Rectal smooth muscle tissue (tissue), 1 donor: ENCODE results near the gene RRP1B.

Experiments
- H3K27ac ChIP-seq: one replicate; pipeline ENCODE4 v1.7.0; 2013; ENCODE audit warnings: low read depth, low read length, inconsistent platforms
- H3K27me3 ChIP-seq: one replicate; pipeline ENCODE4 v1.7.0; 2013; ENCODE audit warnings: low read length; ENCODE audit not compliant: control insufficient read depth, insufficient read depth
- H3K36me3 ChIP-seq: one replicate; pipeline ENCODE4 v1.7.0; 2013; ENCODE audit warnings: low read length; ENCODE audit not compliant: control insufficient read depth, insufficient read depth
- H3K4me1 ChIP-seq: one replicate; pipeline ENCODE4 v1.7.0; 2013; ENCODE audit warnings: low read length; ENCODE audit not compliant: control insufficient read depth, insufficient read depth
- H3K4me3 ChIP-seq: one replicate; pipeline ENCODE4 v1.7.0; 2013; ENCODE audit warnings: low read length
- H3K9ac ChIP-seq: one replicate; pipeline ENCODE4 v1.7.0; 2013; ENCODE audit warnings: low read length

RRP1B gene

DNA sequence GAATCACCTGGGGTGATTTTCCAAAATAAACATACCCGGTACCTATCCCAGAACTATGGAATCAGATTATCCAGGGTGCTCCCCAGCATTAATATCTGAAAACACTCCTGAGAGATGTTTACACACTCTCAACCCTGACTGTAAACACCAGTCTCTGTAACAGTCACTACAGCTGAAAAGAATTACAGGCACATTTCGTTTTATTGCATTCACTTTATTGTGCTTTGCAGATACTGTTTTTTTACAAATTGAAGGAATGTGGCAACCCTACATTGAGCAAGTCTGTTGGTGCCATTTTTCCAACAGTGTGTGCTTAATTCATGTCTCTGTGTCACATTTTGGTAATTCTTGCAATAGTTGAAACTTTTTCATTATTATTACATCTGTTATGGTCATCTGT is 31.8 kb upstream of the RRP1B start:
- Histone ChIP-seq H3K27me3 (no peaks in the 10 kb centered on the region), H3K4me3 (no peak overlapping the region), H3K27ac (no peak overlapping the region), H3K4me1 (no peaks in the 10 kb centered on the region), H3K9ac (no peak overlapping the region), H3K36me3 (no peaks in the 10 kb centered on the region)

DNA sequence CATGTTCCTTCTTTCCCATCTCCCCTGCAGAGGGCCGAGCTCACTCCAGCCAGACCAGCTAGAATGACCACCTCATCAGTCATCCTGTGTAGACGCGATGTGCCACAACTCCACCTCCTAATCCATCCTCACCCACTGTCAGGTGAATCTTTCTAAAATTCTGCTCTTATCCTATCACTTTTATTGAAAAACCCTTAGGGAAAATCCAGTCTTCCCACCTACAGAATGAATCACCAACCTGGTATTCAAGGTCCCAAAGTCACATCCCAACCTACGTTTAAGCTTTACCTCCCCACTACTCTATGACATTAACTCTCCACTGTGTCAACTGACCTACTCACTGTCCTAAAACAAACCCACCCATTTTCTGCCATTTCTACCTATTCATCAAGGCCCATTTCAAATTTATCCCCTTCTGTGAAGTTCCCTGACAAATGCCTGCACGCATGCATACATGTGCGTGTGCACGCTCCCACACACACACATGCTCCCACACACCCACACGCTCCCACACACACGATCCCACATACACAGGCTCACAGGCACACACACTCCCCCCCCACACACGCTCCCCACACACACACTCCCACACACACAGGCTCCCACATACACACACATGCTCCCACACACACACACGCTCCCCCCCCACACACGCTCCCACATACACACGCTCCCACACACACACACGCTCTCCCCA is 27.8 kb upstream of the RRP1B start:
- H3K27me3 ChIP-seq = no peaks in the 10 kb centered on the region
- H3K4me1 ChIP-seq = no peaks in the 10 kb centered on the region
- H3K36me3 ChIP-seq = no peaks in the 10 kb centered on the region
- H3K4me3 ChIP-seq = no peak overlapping the region
- H3K9ac ChIP-seq = no peak overlapping the region
- no peak overlapping the region for H3K27ac ChIP-seq

DNA sequence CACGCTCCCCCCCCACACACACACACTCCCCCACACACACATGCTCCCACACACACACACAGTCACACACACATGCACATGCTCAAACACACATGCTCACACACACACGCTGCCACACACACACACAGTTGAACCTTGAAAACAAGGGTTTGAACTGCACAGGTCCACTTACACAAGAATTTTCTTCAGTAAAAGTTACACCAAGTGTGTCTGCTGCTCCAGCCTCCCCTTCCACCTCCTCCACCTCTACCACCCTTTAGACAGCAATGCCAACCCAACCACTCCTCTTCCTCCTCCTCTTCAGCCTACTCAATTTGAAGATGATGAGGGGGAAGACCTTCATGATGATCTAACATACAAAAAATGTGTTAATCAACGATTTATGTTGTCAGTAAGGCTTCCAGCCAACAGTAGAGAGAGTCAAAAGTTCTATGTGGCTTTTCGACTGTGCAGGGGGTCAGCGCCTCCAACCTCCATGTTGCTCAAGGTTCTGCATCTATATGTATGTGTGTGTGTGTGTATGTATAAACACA is 26.9 kb upstream of the RRP1B start:
- Histone ChIP-seq H3K4me3 (no peak overlapping the region), H3K36me3 (no peaks in the 10 kb centered on the region), H3K9ac (no peak overlapping the region), H3K27me3 (no peaks in the 10 kb centered on the region), H3K27ac (no peak overlapping the region), H3K4me1 (no peaks in the 10 kb centered on the region)

DNA sequence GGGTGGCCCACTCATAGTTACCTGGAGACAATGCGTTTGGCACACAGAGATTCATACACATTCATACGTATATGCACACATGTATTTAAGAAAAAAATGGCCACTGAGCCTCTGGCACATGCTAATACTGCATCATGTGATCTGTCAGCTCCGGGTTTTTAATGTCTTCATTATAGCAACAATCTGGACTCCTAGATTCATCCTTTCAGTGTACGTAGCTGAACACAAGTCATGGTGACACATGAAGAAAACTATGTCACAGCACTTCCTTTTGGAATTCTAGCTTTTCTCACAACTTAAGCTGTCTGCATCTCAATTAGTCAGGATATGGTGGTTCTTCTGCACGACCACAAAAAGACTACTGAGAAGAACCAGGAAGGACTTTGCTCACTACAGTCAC is 24.7 kb upstream of the RRP1B start:
- H3K36me3 ChIP-seq = no peaks in the 10 kb centered on the region
- H3K9ac ChIP-seq = no peak overlapping the region

DNA sequence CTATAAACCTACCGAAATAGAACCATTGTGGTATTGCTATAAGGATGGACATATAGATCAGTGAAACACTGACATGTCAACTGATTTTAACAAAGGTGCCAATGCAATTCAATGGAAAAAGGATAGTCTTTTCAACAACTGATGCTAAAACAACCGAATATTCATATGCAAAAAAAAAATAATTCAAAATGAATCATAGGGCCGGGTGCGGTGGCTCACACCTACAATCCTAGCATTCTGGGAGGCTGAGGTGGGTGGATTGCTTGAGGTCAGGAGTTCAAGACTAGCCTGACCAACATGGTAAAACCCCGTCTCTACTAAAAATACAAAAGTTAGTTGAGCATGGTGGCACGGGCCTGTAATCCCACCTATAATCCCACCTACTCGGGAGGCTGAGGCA is 23.9 kb upstream of the RRP1B start:
- H3K4me1 ChIP-seq = no peaks in the 10 kb centered on the region
- H3K36me3 ChIP-seq = no peaks in the 10 kb centered on the region

More for the DNA sequence above, 24.7 kb upstream of the RRP1B start:
- H3K4me1 ChIP-seq = no peaks in the 10 kb centered on the region
- H3K27ac ChIP-seq = no peak overlapping the region
- H3K27me3 ChIP-seq = no peaks in the 10 kb centered on the region
- no peak overlapping the region for H3K4me3 ChIP-seq

DNA sequence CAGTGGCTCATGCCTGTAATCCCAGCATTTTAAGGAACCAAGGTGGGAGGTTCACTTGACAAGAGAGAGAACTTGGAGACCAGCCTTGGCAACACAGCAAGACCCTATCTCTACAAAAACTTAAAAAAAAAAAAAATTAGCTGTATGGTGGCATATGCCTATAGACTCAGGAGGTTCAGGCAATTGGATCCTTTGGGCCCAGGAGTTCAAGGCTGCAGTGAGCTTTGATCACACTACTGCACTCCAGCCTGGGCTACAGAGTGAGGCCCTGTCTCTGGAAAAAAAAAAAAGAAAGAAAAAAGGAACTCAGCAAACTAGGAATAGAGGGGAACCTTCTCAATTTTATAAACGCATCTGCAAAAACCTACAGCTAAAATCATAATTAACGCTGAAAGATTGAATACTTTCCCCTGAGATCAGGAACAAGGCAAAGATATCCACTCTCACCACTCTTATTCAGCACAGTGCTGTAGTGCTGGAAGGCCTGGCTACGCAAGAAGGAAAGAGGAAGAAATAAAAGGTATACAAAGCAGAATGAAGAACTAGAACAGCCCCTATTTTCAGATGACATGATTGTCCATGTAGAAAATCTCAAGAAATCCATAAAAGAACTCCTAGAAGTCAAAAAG is 21.7 kb upstream of the RRP1B start:
- H3K27ac ChIP-seq = no peak overlapping the region
- no peaks in the 10 kb centered on the region for H3K36me3 ChIP-seq
- H3K9ac ChIP-seq = no peak overlapping the region
- no peaks in the 10 kb centered on the region for H3K4me1 ChIP-seq
- no peak overlapping the region for H3K4me3 ChIP-seq
- H3K27me3 ChIP-seq = no peaks in the 10 kb centered on the region

More for the DNA sequence above, 23.9 kb upstream of the RRP1B start:
- H3K27me3 ChIP-seq = no peaks in the 10 kb centered on the region
- no peak overlapping the region for H3K9ac ChIP-seq
- no peak overlapping the region for H3K4me3 ChIP-seq
- no peak overlapping the region for H3K27ac ChIP-seq

DNA sequence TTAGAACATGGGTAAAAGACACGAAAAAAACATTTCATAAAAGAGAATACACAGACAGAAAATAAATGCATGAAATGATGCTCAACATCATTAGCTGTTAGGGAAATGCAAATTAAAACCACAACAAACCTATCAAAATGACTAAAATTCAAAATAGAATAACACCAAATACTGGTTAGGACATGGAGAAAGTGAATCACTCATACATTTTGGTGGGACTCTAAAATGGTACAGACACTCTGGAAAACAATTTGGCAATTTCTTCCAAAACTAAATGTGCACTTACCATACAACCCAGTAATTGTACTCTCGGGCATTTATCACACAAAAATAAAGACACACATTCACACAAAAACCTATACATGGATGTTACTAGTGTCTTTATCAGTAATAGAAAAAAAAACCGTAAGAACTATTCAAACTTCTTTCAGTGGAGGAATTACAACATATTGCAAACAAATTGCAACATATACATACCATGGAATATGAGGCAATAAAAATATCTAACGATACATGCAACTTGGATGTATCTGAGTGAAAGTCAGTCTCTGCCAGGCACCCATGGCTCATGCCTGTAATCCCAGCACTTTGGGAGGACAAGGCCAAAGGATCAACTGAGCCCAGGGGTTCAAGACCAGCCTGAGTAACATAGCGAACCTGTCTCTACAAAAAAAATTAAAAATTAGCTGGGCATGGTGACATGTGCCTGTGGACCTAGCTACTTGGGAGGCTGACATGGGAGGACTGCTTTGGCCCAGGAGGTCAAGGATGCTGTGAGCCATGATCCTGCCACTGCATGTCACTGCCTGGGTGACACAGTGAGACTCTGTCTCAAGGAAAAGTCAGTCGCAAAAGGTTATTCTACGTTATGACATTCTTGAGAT is 19.6 kb upstream of the RRP1B start:
- no peak overlapping the region for H3K27ac ChIP-seq
- H3K9ac ChIP-seq = no peak overlapping the region
- H3K27me3 ChIP-seq = no peaks in the 10 kb centered on the region
- no peak overlapping the region for H3K4me3 ChIP-seq
- no peaks in the 10 kb centered on the region for H3K4me1 ChIP-seq
- H3K36me3 ChIP-seq = no peaks in the 10 kb centered on the region

DNA sequence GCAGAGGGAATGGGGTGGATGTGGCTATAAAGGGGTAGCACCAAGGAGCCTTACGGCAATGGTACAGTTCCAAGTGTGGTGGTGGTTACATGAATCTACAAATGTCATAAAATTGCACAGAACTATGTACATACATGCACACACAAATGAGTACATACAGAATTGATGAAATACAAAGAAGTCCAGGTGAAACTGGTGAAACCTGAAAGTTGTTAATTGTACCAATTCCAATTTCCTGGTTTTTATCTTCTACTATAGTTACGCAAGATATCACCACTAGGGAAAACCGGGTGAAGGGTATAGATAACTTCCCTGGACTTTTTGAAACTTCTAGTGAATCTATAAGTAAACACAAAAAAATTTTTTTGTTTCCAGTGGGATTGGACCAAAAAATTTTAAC is 19.0 kb upstream of the RRP1B start:
- no peaks in the 10 kb centered on the region for H3K4me1 ChIP-seq
- H3K27ac ChIP-seq = no peak overlapping the region
- H3K9ac ChIP-seq = no peak overlapping the region
- no peaks in the 10 kb centered on the region for H3K36me3 ChIP-seq
- no peaks in the 10 kb centered on the region for H3K27me3 ChIP-seq
- no peak overlapping the region for H3K4me3 ChIP-seq

DNA sequence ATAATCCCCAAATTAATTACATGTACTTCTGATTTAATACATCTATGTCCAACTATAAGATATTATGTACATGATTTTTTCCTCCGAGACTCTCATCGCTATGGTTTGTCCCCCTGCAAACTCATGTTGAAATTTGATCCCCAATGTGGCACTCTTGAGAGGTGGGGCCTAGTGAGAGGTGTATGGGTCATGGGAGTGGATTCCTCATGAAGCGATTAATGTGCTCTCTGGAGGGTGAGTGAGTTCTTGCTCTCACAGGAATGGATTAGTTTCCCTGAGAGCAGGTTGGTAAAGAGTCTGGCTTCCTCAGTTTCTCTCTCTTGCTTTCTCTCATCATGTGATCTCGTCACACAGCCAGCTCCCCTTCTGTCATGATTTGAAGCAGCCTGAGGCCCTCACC is 16.2 kb upstream of the RRP1B start:
- Histone ChIP-seq H3K4me1 (no peaks in the 10 kb centered on the region), H3K36me3 (no peaks in the 10 kb centered on the region), H3K27me3 (no peaks in the 10 kb centered on the region), H3K9ac (no peak overlapping the region), H3K4me3 (no peak overlapping the region), H3K27ac (no peak overlapping the region)

DNA sequence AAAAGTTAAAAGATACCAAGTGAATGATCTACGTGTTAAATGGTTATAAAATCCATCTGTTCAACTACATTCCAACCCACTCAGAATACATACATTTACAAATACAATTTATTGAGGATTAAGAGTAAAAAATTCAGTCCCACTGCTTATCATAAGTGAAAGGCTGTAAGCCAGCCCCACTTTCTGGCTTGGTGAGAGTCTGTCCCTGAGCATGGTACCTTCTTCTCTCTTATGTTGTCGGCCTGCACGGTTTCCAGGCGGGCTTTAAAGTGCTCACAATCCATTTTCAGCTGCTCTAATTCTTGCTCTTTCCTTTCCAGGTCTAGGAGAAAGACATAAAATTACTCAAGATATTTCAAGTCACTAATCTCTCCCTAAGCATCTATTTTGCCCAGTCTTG is 15.3 kb upstream of the RRP1B start:
- H3K4me3 ChIP-seq = no peak overlapping the region
- no peak overlapping the region for H3K9ac ChIP-seq
- no peaks in the 10 kb centered on the region for H3K36me3 ChIP-seq
- no peaks in the 10 kb centered on the region for H3K27me3 ChIP-seq
- no peak overlapping the region for H3K27ac ChIP-seq
- H3K4me1 ChIP-seq = no peaks in the 10 kb centered on the region

DNA sequence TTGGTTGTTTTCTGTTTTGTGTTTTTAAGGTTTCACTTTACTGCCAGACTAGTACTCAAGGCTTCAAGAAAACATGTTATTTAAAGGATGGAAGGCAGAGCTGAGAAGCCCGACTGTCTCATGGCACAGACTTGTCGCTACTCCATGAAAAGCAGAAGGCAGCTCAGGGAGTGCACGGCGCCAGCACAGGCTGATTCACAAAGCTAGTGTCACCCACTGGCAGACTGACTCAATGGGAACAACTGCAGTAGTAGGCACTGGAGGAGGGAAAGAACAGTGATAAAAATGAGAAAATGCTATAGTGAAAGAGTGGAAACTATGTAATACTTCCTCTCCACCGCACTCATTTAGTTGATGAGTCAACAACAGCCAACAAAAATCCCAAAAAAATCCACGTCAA is 14.8 kb upstream of the RRP1B start:
- H3K9ac ChIP-seq = no peak overlapping the region
- no peaks in the 10 kb centered on the region for H3K4me1 ChIP-seq
- no peaks in the 10 kb centered on the region for H3K36me3 ChIP-seq
- no peaks in the 10 kb centered on the region for H3K27me3 ChIP-seq
- H3K27ac ChIP-seq = no peak overlapping the region
- no peak overlapping the region for H3K4me3 ChIP-seq

DNA sequence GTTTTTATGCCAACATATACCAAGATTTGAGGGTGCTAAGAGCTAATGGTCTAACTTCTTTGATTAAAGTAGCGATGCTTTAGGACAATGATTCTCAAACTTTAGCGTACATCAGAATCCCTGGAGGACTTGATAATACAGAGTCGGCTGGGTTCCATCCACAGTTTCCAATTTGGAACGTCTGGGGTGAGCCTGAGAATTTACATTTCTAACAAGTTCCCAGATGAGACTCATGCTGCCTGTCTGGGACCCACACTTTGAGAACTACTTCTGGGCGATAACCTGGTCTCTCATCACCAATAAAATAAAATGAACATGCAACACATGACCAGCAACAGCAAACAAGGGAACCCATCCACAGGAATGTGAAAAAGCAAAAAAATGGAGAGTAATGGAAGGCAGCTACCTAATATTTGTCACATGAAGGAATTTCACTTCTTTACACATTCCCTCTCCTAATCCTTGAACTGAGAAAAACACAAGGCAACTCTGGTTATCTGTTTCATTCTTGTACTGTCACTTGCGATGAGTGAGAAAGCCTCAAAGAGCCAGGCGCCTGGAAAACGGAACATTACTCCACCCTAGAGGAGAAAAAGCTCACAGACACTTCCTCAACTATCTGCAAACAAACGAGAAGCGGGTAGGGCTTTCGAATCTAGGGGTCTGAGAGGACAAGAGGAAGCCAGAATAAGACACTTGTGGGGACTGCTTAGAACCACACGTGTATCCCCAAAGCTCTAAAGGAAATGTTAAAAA is 14.0 kb upstream of the RRP1B start:
- Histone ChIP-seq H3K4me1 (no peaks in the 10 kb centered on the region), H3K27me3 (no peaks in the 10 kb centered on the region), H3K27ac (no peak overlapping the region), H3K36me3 (no peaks in the 10 kb centered on the region), H3K9ac (no peak overlapping the region), H3K4me3 (no peak overlapping the region)
